ENCODE results near the gene METTL27.
"Not testable (repeated sequence)": the region's sequence is repeated elsewhere in the genome, so short reads cannot be mapped to it uniquely, and the experiment has no call there.

Gene METTL27

GRCh38 chr7:73885433-73885974, 43.2 kb upstream of the METTL27 start:
- no peak overlapping the region for H3K4me3 ChIP-seq (ENCODE audit: control insufficient read depth, low read depth, low read length)
- no peak for DNase-seq (ENCODE audit: low read depth)
- TF ChIP-seq, protein P1, sequence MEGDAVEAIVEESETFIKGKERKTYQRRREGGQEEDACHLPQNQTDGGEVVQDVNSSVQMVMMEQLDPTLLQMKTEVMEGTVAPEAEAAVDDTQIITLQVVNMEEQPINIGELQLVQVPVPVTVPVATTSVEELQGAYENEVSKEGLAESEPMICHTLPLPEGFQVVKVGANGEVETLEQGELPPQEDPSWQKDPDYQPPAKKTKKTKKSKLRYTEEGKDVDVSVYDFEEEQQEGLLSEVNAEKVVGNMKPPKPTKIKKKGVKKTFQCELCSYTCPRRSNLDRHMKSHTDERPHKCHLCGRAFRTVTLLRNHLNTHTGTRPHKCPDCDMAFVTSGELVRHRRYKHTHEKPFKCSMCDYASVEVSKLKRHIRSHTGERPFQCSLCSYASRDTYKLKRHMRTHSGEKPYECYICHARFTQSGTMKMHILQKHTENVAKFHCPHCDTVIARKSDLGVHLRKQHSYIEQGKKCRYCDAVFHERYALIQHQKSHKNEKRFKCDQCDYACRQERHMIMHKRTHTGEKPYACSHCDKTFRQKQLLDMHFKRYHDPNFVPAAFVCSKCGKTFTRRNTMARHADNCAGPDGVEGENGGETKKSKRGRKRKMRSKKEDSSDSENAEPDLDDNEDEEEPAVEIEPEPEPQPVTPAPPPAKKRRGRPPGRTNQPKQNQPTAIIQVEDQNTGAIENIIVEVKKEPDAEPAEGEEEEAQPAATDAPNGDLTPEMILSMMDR (IDR thresholded peaks at IDR 0.05; ENCODE audit: control insufficient read depth, insufficient read depth, low read depth, low read length, missing control alignments) = no peak

- H3K4me3 ChIP-seq (ENCODE audit: control insufficient read depth, low read depth, low read length); DNase-seq (ENCODE audit: low read depth): not testable (repeated sequence)
Observed at GRCh38 chr7:73884867-73885422, 42.6 kb upstream of the METTL27 start.

DNA sequence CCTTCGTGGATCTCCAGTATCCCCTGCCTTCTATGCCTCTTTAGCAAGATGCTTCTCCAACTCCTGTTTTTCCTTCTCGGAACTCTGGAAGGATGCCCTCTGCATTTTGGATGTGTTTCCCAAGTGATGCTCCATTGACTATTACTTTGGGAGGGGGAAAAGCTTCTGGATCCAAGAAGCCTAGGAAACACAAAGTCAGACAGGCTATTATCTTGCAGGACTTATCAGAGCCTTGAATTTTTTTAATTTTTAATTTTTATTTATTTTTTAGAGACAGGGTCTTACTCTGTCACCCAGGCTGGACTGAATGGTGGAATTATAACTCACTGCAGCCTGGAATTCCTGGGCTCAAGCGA, 39.7 kb upstream of the METTL27 start:
- H3K4me3 ChIP-seq (ENCODE audit: control insufficient read depth, low read depth, low read length) = no peak overlapping the region
- TF ChIP-seq, protein P1 (IDR thresholded peaks at IDR 0.05; ENCODE audit: control insufficient read depth, insufficient read depth, low read depth, low read length, missing control alignments) = no peak
- no peak for DNase-seq (ENCODE audit: low read depth)

- TF ChIP-seq, protein P1 (IDR thresholded peaks at IDR 0.05; ENCODE audit: control insufficient read depth, insufficient read depth, low read depth, low read length, missing control alignments) = no peak
Observed at GRCh38 chr7:73881352-73882046, 39.2 kb upstream of the METTL27 start.

DNA sequence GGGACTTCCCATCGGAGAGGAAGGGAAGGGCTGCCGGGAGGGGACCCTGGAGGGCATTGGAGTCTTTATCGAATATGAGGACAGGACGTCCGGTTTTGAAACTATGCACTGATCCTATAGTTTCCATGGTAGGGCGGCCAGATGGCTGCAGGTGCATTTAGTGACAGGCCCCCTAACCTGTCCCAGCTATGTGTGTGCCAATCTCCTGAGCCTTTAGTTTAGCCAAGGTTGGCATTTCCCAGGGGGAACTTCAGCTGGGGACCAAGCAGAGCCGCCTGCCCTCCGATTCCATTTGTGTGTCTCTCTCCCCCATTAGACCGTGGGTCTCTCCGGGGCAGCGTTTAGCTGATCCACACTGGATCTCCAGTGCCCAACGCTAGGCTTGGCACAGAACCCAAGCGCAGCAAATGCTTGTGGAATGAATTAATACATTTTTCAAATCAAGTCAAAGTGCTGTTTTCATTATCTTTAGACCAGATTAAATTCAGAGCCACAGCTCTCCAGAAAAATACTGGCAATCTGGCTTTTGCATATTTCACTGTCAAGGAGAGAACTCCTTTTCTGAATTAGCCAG, 38.5 kb upstream of the METTL27 start:
- TF ChIP-seq, protein P1 (IDR thresholded peaks at IDR 0.05; ENCODE audit: control insufficient read depth, insufficient read depth, low read depth, low read length, missing control alignments) = no peak
- no peak for DNase-seq (ENCODE audit: low read depth)
- no peak overlapping the region for H3K4me3 ChIP-seq (ENCODE audit: control insufficient read depth, low read depth, low read length)

More at GRCh38 chr7:73881352-73882046, 39.2 kb upstream of the METTL27 start:
- no peak for DNase-seq (ENCODE audit: low read depth)
- H3K4me3 ChIP-seq (ENCODE audit: control insufficient read depth, low read depth, low read length) = no peak overlapping the region

DNA sequence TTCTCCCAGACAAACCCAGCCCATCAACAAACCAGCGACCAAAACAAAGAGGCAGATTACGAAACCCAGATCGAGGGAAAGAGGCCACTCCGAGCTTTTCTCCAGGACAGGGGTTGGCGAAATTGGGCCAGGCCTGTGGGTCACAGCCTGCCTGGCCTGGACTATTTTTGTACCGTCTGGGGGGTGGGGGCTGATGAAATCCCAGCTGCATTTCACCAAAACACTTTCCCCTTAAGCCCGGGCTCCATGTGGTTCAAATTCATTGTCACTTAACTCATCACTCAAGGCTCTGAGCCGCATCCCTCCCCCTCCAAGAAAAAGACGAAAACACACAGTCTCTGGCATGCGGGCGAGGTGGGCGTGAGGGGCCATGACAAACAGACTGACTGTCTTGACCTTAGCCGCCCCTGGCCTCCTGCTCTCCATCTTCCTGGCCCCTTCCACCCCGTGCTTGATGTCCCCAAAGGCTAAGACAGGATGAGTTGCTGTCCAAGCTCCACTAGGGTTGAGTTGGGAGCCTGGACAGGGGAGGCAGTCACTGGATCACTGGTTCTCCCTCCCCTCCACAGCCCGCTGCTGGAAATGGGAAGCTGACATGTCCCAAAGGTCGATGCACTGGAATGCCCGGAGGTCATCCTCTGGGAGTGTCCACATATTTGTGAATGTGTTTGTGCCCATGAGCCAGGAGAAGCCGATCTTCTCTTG, 37.8 kb upstream of the METTL27 start:
- TF ChIP-seq, protein P1 (IDR thresholded peaks at IDR 0.05; ENCODE audit: control insufficient read depth, insufficient read depth, low read depth, low read length, missing control alignments) = no peak
- no peak for DNase-seq (ENCODE audit: low read depth)
- no peak overlapping the region for H3K4me3 ChIP-seq (ENCODE audit: control insufficient read depth, low read depth, low read length)

All from AG09309 (cell line).